ELR (cell line): Measurements from ENCODE around the gene CST5.
"Not testable (repeated sequence)": the region's sequence is repeated elsewhere in the genome, so short reads cannot be mapped to it uniquely, and the experiment has no call there.

Experiments used
- DNase-seq: peaks from one replicate; pipeline ENCODE4 v3.0.0-alpha.2; 2015; ENCODE audit warnings: low read depth

The CST5 gene

DNA sequence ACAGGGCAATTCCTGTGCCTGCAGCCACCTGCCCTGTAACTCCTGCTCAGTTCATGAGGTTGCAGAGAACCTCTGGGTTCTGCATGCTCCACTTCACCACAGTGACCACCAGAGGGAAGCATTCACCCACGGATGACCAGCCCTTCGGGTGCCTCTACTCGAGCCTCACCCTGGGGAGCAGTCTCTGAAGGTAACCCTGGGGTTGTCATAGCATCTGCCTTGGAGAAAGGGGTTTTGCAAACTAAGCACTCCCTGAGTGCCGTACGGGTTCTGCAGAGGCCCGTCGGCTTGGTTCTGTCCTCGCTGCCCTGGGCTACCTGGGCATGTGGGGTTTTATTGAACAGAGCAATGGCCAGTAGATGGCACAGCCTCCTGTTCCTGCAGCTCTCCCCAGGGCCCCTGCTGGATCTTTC is 10.2 kb upstream of the CST5 start:
- DNase-seq, result peak; percentile 61

DNA sequence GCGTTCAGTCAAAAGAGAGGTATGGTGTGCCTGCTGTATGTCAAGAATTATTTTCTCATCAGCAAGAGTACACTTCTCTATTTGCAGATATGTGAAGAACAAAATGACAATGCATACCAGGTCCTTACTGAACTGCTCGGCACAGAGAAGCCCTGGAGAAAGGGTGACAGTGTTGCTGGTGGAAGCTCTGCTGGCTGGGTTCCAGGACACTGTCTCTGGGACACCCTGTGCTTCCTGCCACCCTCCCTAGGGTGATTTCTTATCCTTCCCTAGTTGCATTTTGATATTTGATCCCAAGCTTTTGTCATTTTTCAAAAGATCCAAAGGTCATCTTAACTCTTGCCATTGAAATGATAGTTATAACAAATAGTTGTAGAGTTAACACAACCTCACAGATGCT is 8.3 kb upstream of the CST5 start:
- no peak for DNase-seq

DNA sequence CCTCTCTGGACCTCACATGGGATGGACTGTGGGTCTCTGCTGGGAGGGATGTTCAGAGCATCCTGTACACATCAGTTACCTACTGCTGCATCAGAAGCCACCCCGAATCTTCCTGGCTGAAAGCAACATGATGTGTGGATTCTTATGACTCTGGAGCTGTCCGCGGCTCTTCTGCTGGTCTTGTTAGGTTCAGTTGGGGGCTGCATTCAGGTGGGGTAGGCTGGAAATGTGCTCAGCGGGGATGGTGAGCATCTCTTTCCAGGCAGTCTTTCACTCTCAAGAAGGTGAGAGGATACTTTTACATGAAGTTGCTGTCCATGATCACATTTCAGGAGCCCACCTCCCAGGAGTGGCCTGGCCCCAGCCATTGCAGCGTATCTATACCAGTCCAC is 5.2 kb upstream of the CST5 start:
- DNase-seq, result no peak

DNA sequence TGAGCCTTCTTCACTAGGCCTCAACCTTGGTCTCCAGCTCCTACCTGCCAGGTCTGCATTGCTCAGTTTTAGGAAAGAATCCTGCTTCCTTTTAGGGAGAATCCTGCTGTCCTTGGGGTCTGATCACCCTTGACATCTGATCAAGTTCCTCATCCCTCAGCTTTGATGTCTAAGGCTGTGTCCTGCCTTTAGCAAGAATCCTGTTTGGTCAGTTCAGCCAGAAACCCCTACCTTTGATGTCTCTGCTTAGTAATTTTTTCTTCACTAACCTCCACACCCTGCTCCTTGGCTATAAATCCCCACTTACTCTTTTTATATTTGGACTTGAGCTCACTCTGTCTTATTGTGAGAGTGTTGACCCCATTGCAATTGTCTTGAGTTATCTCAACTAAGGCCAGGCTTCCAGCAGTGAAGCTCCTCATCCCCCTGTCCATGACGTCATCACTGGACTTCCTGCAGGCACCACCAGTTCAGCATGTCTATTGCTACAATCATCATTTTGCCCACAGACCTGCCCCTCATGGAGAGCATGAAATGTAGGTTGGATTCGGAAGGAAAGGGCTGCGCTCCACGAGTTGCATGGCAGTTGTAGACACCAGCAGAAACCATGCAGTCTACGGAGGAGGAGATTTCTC is 4.7 kb upstream of the CST5 start:
- peak; percentile 1 for DNase-seq

DNA sequence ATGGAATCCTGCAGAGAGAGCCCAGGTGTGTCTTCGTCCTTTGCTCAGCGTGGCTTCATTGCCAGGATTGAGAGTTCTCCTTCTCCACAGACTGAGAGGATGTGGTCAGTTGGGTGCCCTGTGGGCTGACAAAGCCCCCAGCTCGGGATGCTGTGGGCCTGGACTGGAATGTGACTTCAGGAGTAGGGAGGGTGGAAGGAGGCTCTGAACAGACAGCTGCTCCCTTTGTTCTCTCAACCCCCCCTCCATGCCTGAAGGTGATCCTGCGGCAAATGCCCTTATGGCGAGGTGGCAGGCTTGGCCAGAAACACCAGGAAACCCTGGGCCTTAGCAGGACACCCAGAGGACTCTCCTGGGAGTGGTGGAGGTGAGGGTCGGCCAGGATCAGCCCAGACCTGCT is 1.8 kb upstream of the CST5 start:
- no peak for DNase-seq

DNA sequence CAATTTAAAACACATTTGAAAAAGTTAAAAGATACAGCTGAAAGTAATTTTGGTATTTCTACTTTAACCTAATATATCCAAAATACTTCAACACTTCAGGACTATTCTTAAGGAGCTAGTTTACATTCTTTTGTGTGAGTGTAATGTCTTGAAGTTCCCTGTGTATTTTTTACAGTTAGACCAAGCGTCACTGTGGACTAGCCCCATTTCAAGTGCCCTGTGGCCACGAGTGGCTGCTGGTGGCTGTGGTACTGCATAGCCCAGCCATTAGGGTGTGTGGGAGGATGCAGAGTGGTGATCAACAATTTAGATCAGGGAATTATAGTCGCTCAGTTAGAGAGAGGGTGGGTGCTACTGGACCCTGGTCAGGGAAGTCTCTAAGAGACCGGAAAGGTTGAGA is 869 bp upstream of the CST5 start:
- no peak for DNase-seq

DNA sequence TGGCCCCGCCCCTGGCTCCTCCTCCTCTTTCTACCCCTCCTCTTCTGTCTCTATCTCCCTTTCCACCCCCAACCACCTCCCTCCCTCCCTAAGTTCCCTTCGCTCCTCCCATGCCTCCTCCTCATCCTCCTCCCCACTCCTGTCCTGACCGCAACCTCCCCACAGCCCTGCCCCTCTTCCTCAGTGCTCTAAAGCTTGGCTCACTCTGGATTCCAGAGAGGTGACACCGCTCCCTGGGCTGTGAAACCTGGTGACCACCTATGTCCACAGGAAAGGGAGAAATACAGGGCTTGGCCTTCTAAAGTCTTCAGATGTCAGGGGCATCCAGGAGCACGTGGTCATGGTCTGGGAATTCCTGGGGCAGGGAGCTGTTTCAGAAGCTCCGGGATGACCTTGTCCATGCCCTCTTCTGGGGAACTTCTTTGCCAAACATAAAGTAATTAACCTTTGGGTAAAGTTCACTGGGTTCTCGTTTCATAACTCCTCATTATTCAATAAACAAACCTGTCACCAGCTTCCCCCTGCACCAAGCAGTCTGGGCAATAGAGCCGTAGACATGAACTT is 345 bp upstream of the CST5 start:
- DNase-seq, result no peak

DNA sequence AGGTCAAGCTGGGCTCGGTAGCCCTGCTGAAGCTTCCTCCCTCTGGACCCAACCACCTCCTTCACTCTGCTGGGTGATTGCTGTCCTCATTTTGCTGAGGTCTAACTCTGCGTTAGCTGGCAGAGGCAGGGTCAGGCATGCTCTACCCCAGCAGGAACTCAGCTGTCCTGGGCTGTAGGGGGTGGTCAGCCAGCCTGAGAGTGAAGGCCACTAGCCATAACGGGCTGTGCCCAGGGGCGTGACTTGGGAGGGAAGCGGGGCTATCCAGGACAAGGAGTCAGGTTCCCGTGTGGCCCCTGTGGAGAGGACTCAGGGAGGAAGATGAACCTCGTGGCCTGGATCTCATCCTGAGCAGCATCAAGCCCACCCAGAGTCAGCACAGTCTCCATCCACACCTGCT is 761 bp downstream of the CST5 start:
- no peak for DNase-seq

DNA sequence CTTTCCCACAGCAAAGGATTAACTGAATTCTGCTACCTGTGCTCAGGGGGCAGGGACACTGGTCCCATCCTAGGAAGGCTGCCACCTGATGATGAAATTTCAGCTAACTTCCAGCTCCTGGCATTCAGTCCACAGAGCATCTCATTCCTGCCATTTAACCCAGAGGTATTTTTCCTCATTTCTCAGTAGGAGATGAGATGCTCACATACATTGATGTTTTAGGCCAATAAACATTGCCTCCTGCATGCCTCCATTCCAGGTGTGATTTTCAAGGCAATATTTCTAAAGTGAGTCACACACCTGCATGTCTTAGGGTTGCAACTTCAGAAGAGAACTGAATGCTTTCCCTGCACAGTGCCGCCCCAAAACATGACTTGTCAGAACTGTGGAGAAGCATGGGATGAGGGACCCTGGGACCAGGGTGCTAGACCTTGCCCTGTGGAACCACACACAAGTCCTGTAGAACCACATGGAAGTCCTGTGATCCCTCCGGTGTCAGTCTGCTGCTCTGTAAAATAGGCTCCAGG is 1.5 kb downstream of the CST5 start:
- DNase-seq, result not testable (repeated sequence)

DNA sequence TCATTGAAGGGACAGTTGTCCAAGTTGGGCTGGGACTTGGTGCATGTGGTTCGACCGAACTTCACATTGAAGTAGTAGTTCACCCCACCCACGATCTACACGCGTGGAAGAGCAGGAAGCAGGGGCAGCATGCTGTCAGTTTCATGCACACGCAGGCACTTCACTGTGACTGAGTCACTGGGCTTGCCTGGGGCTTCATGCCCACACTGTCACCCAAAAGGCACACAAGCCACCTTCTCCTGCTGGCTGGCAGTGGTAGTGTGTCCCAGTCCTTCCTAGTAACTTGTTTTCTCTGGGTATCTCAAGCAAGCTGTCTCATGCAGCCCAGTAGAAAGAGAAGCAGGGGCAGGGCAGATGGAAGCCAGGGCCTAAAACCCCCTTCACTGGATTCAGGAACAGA is 2.0 kb downstream of the CST5 start:
- no peak for DNase-seq

DNA sequence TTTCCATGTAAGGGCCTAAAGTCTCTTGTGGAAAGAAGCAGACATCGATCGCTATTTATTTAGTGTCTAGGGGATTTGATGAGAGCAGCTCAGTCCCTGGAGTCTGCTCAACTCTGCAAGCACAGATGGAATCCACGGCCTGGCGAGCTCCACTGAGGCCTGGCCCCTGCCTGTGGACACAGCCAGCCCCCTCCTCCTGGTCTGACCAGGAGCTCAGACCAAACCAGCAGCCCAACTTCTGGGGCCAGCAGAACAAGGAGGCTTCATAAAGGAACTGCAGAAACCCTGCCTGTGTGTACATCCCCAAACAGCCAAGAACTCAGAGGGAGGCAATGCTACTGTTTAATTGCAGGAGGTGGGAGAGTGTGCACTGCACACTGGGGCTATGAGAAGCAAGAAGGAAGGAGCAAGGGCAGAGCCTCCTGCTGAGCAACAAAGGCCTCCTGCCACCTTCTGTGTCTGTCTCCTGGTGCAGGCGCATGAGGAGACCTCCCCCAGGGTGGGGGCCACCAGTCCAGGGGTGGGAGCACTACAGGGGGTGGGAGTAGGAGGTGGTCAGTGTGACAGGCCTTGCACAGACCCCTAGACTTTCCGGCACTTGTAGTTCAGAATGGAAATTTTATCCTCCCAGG is 3.8 kb downstream of the CST5 start:
- no peak for DNase-seq

DNA sequence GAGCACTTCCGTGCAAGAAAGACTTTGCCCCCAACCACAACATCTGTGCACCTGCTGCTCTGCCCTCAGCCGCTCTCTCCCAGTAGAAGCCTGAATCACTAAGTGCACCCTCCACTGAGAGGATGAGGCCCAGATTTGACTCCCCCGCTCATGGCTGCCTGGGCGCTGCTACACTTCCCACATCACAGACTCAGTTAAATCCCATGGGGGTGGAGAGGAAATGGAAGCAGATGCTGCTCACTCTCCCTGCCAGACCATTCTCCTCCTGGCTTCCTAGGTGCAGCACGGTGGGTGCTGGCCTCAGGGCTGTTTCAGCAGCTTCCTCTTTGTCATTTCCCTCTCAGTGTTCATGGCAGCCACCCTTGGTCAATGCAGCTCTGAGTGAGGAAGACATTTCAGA is 4.8 kb downstream of the CST5 start:
- DNase-seq, result no peak

DNA sequence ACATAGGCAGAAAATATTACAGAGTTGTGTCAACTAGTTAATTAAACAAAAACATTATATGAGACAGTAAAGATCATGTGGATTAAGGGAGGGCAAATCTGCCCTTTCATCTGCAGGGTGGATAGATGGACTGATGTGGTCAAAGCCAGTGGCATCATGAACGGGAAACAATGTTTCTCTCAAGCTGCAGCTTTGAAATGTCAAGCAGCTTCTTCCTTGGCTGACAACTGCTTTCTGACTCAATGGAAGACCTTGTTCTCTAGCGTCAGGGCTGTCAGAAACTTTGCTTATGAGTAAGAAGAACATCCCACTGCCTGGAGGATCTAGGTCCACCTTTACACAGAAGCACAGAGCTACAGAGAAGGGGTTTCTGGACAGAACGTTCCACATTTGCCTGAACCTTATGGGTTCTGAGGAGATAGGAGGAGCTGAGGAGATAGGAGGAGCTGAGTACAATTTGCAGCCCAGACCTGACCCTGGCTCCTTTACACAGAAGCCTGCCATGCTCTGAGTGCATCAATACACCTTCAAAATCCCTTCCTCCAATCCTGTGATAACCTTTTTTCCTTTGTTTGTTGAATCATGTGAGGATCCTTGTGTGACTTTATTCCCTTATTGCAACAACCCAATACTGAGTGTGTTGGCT is 6.1 kb downstream of the CST5 start:
- no peak for DNase-seq

DNA sequence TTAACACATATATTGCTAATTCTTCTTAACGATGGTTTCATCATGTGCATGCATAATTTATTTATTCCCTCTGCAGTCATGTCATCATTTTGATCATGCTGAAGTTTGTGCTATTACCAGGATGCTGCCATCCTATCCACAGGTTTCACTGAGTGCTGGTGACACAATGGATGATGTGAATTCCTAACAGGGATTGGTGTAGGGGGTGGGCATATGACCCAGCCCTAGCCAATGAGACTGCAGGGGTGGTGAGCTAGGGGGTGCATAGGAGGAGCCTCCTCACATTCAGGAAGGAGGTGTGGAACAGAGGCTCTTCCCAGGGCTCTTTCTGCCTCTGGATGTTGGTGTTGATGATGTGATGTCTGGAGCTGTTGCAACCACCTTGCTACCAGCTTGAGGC is 7.5 kb downstream of the CST5 start:
- DNase-seq, result no peak

DNA sequence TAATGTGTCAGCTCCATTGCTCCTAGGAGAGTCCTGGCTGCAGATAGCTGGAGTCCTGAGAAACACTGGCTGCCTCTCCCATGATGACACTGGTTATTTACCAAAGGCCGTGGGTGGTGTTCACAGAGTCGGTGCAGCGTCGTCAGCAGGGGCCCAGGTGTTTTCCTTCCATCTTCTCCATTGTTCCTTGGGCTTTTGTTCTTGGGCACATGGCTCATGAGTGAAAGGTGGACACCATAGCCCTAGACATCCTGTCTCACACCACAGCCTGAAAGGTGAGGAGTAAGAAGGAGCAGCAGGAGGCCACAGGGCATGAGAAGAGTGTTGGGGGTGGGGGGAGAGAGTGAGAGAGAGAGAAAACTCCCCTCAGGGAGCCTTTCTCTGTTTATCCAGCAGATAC is 9.1 kb downstream of the CST5 start:
- DNase-seq, result no peak

DNA sequence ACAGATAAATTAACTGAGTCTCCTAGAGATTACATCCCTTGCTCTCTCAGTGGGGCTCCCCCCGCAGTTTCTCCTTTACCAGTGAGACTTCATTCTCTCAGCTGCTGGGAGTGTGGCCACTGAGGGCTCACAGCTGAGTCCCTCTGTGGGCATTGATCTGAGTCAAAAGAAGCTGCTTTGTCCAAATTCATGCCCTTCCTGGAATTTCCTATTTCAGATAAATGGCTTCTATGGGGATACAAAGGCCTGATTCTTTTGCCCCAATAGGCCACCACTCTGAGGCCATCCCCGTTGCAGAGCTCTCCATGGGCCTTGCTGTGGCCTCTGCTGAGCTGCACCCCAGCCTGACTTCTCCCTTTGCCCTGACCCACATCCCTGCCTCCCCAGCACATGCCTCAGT is 10.0 kb downstream of the CST5 start:
- DNase-seq, result no peak

DNA sequence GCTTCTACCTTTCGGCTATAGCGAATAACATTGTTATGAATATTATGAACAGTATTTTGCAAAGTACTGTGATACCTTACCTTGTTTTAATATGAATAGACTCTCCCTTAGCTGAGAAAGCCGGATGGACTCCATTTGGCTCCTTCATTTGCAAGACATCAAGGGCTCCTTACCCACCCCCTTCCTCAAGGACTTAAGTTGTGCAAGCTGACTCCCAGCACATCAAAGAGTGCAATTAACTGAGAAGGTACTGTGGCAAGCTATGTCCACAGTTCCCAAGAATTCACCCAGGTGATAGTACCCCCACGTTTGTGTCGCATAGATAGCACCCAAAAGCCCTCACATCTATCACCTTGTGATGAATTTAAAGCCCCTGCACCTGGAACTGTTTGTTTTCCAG is 11.2 kb downstream of the CST5 start:
- DNase-seq, result no peak

DNA sequence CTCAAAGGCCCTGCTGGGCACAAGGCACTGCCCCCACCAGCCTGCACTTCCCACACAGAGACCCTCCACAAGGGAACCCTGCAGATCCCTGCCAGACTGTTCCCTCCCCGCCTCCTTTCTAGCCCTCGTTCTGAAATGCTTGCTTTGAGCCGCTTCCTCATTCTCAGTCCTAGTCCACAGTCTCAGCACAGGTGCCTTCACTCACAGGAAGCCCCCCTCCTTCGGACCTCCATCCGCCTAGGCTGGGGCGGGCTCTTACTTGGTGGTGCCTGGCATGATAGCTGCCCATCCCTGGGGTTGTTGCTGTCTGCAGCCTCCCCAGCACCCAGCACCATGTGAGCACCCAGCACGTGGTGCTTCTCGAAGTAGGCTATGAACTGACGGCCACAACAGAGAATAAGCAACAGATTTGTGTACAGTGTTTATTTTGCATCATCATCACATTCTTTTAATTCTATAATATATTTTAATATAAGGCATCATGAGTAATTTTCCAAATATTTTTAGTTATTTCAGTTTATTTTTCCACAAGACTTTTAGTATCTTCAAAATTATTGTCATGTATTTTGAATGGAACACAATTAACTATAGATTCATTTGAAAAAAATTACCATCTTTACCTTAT is 12.3 kb downstream of the CST5 start:
- no peak for DNase-seq

DNA sequence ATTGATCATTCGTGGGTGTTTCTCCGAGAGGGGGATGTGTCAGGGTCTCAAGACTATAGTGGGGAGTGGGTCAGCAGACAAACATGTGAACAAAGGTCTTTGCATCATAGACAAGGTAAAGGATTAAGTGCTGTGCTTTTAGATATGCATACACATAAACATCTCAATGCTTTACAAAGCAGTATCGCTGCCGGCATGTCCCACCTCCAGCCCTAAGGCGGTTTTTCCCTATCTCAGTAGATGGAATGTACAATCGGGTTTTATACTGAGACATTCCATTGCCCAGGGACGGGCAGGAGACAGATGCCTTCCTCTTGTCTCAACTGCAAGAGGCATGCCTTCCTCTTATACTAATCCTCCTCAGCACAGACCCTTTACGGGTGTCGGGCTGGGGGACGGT is 18.8 kb downstream of the CST5 start:
- DNase-seq, result not testable (repeated sequence)

DNA sequence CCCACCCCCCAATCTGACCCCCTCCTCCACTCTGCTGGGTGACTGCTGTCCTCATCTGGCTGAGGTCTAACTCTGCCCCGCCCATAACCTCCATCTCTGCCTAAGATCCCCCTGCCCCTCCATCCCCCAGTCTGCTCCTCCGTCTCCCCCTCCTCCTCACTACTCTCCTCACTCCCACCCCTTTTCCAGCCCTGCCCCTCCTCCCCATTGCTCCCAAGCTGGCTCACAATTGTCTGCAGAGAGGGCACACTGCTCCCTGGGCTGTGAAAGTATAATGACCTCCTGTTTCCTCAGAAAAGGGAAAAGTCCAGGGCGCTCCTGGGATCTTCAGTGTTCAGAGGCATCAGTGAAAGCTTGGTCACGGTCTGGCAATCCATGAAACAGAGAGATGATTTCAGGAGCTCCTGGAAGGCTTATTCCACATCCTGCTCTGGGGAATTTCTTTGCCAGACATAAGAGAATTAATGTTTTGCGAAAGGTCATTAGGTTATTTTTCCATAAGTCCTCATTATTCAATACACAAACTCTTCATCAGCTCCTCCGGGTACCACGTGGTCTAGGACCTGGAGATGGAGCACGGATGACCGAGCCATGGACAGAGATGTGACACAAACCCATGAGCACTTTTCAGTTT is 21.5 kb downstream of the CST5 start:
- DNase-seq, result no peak

DNA sequence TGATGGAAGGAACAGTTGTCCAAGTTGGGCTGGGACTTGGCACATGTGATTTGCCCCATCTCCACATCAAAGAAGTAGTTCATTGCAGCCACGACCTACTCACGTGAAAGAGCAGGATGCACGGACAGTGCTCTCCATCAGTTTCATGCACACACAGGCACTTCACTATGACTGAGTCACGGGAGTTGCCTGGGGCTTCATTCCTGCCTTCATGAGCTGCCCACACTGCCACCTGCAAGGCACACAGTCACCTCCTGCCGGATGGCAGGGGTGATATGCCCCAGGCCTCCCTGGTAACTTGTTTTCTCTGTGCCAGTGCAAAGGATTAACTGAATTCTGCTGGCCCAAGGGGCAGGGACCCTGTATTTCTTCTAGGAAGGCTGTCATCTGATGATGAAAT is 22.8 kb downstream of the CST5 start:
- peak; percentile 11 for DNase-seq

DNA sequence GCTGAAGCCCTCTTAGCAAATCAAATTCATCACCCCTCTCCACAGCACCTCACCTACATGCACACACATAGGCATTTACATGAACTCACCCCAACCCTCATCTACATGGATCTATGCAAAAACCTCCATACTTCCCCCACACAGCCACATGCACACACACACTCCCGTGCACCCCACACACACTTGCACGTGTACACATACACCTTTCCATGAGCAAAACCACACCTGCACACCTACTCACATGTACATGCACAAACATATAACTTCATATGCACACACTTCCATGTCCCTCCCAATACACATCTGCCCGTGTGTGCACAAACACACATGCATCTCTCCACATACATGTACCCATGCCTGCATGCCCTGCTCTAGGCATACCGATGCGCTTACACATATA is 23.3 kb downstream of the CST5 start:
- no peak for DNase-seq
